HEK293T (cell line): ENCODE measurements around the gene PCGF2.
"Not testable (repeated sequence)": the region's sequence is repeated elsewhere in the genome, so short reads cannot be mapped to it uniquely, and the experiment has no call there.

Experiments used
- CTCF ChIA-PET: fragments of 350-600 bp; formaldehyde crosslinking; extraction: SDS; loops from one replicate; lab custom pipeline; 2021; ENCODE audit warnings: antibody characterized with exemption, inconsistent platforms; lab: Yijun Ruan, JAX
- POLR2A ChIA-PET: fragments of 350-600 bp; formaldehyde crosslinking; extraction: SDS; loops from one replicate; lab custom pipeline; 2020; ENCODE audit warnings: antibody characterized with exemption, inconsistent platforms; lab: Yijun Ruan, JAX
- DNase-seq: peaks from one replicate; pipeline ENCODE4 v3.0.0; 2012; ENCODE audit warnings: mixed read lengths; ENCODE audit errors: extremely low spot score
- ARNT ChIP-seq: fragments of 450-650 bp; IDR thresholded peaks from 2 replicates; pipeline ENCODE4 v1.6.1; 2017; ENCODE audit warnings: mild to moderate bottlenecking
- BHLHE40 ChIP-seq: fragments of 450-650 bp; IDR thresholded peaks from 2 replicates; pipeline ENCODE4 v1.6.1; 2016; ENCODE audit warnings: mild to moderate bottlenecking, moderate library complexity, borderline replicate concordance
- CTBP1 ChIP-seq: fragments of 450-650 bp; IDR thresholded peaks from 2 replicates; pipeline ENCODE4 v1.6.1; 2016; ENCODE audit warnings: borderline replicate concordance
- ELF4 ChIP-seq: fragments of 450-650 bp; IDR thresholded peaks from 2 replicates; pipeline ENCODE4 v1.6.1; 2017; ENCODE audit warnings: antibody characterized with exemption
- FOXA1 ChIP-seq: fragments of 450-650 bp; IDR thresholded peaks from 2 replicates; pipeline ENCODE4 v1.6.1; 2016; ENCODE audit warnings: mild to moderate bottlenecking
- FOXK2 ChIP-seq: fragments of 450-650 bp; IDR thresholded peaks from 2 replicates; pipeline ENCODE4 v1.6.1; 2016; ENCODE audit warnings: mild to moderate bottlenecking
- FOXM1 ChIP-seq: fragments of 450-650 bp; IDR thresholded peaks from 2 replicates; pipeline ENCODE4 v1.6.1; 2017; ENCODE audit warnings: mild to moderate bottlenecking, borderline replicate concordance
- HDGF ChIP-seq: fragments of 450-650 bp; IDR thresholded peaks from 2 replicates; pipeline ENCODE4 v1.6.1; 2017; ENCODE audit warnings: antibody characterized with exemption, borderline replicate concordance
- L3MBTL2 ChIP-seq: fragments of 450-650 bp; conservative IDR thresholded peaks from 2 replicates; pipeline ENCODE4 v1.6.1; 2016; ENCODE audit warnings: mild to moderate bottlenecking
- LEF1 ChIP-seq: fragments of 450-650 bp; IDR thresholded peaks from 2 replicates; pipeline ENCODE4 v1.6.1; 2017; ENCODE audit warnings: mild to moderate bottlenecking, borderline replicate concordance
- NFRKB ChIP-seq: fragments of 450-650 bp; IDR thresholded peaks from 2 replicates; pipeline ENCODE4 v1.6.1; 2016; ENCODE audit warnings: mild to moderate bottlenecking, moderate library complexity
- PKNOX1 ChIP-seq: fragments of 450-650 bp; IDR thresholded peaks from 2 replicates; pipeline ENCODE4 v1.6.1; 2016
- SP1 ChIP-seq: fragments of 450-650 bp; IDR thresholded peaks from 2 replicates; pipeline ENCODE4 v1.6.1; 2017
- SUZ12 ChIP-seq: fragments of 450-650 bp; IDR thresholded peaks from 2 replicates; pipeline ENCODE4 v1.6.1; 2016; ENCODE audit warnings: mild to moderate bottlenecking
- TARDBP ChIP-seq: fragments of 450-650 bp; IDR thresholded peaks from 2 replicates; pipeline ENCODE4 v1.6.1; 2016
- ZNF384 ChIP-seq: fragments of 450-650 bp; IDR thresholded peaks from 2 replicates; pipeline ENCODE4 v1.6.1; 2016

PCGF2 gene

GRCh38 chr17:38791162-38791561 is 43.0 kb upstream of the PCGF2 start:
- TF ChIP-seq LEF1 (no peak), ARNT (no peak), FOXK2 (no peak), ZNF384 (no peak), FOXA1 (no peak), CTBP1 (no peak)

GRCh38 chr17:38790148-38790707 is 42.1 kb upstream of the PCGF2 start:
- CTCF ChIA-PET, POLR2A ChIA-PET, DNase-seq: not testable (repeated sequence)

More at GRCh38 chr17:38791162-38791561, 43.0 kb upstream of the PCGF2 start:
- DNase-seq, result no peak
- ChIA-PET POLR2A (no interaction called here), CTCF (no interaction called here)

- ChIA-PET POLR2A (interaction anchor here (1.0 kb wide), 1 partner anchor 40 kb away, joined by 3 read pairs; no protein-coding TSS in a partner anchor), CTCF (no interaction called here)
- no peak for TF ChIP-seq LEF1
- no peak for TF ChIP-seq CTBP1
- TF ChIP-seq ARNT, result no peak
- no peak for TF ChIP-seq ZNF384
- no peak for TF ChIP-seq HDGF
- no peak for TF ChIP-seq ELF4
- TF ChIP-seq PKNOX1, result no peak
- no peak for TF ChIP-seq L3MBTL2
- no peak for TF ChIP-seq NFRKB
- no peak for TF ChIP-seq SP1
- no peak for TF ChIP-seq FOXA1
- no peak for TF ChIP-seq TARDBP
- TF ChIP-seq BHLHE40, result no peak
- TF ChIP-seq FOXM1, result no peak
- TF ChIP-seq FOXK2, result no peak
- TF ChIP-seq SUZ12, result no peak
- DNase-seq, result no peak
Measured at GRCh38 chr17:38789185-38789584, 41.0 kb upstream of the PCGF2 start.

GRCh38 chr17:38787999-38788398 is 39.9 kb upstream of the PCGF2 start:
- POLR2A ChIA-PET, DNase-seq, CTCF ChIA-PET: not testable (repeated sequence)

GRCh38 chr17:38786372-38786771 is 38.2 kb upstream of the PCGF2 start:
- POLR2A ChIA-PET, result interaction anchor here (0.8 to 1.2 kb wide), 2 partner anchors 34 to 67 kb away, joined by 4 to 5 read pairs; partner anchors contain the start of genes PSMB3 and RPL23
- CTCF ChIA-PET, result no interaction called here
- no peak for DNase-seq
- TF ChIP-seq CTBP1, result no peak
- TF ChIP-seq FOXK2, result no peak
- TF ChIP-seq ZNF384, result no peak
- no peak for TF ChIP-seq ARNT

GRCh38 chr17:38783227-38783626 is 35.1 kb upstream of the PCGF2 start:
- ChIA-PET POLR2A (no interaction called here), CTCF (no interaction called here)
- TF ChIP-seq FOXK2, result no peak
- no peak for TF ChIP-seq FOXA1
- no peak for TF ChIP-seq LEF1
- TF ChIP-seq L3MBTL2, result no peak
- no peak for TF ChIP-seq SUZ12
- TF ChIP-seq CTBP1, result no peak
- TF ChIP-seq ELF4, result no peak
- TF ChIP-seq BHLHE40, result no peak
- TF ChIP-seq FOXM1, result no peak
- no peak for TF ChIP-seq ZNF384
- no peak for TF ChIP-seq ARNT
- no peak for TF ChIP-seq HDGF
- TF ChIP-seq PKNOX1, result no peak
- no peak for TF ChIP-seq SP1
- TF ChIP-seq NFRKB, result no peak
- TF ChIP-seq TARDBP, result no peak
- DNase-seq, result no peak

- CTCF ChIA-PET, result interaction anchor here (2.4 kb wide), 1 partner anchor 18 kb away, joined by 6 read pairs; no protein-coding TSS in a partner anchor
- POLR2A ChIA-PET, result interaction anchor here (0.8 to 1.9 kb wide), 3 partner anchors 18 to 74 kb away, joined by 3 to 6 read pairs (median 3); partner anchors contain the start of gene RPL23
- DNase-seq, result no peak
- no peak for TF ChIP-seq NFRKB
- no peak for TF ChIP-seq PKNOX1
- TF ChIP-seq L3MBTL2, result no peak
- no peak for TF ChIP-seq HDGF
- no peak for TF ChIP-seq FOXM1
- no peak for TF ChIP-seq TARDBP
- TF ChIP-seq FOXA1, result no peak
- no peak for TF ChIP-seq LEF1
- TF ChIP-seq ELF4, result no peak
- TF ChIP-seq CTBP1, result no peak
- TF ChIP-seq BHLHE40, result no peak
- no peak for TF ChIP-seq FOXK2
- TF ChIP-seq SUZ12, result no peak
- no peak for TF ChIP-seq ZNF384
- no peak for TF ChIP-seq ARNT
Measured at GRCh38 chr17:38779965-38780752, 32.0 kb upstream of the PCGF2 start.
